GM19372 (cell line): ENCODE results near the gene DCAF7.

Experiments used
- ATAC-seq: cut with Tn5 transposase; IDR thresholded peaks from one replicate; pipeline ENCODE4 v1.9.1; 2021; ENCODE audit warnings: mild to moderate bottlenecking, low read depth, moderate library complexity; ENCODE audit not compliant: unreplicated experiment

DCAF7 gene

DNA sequence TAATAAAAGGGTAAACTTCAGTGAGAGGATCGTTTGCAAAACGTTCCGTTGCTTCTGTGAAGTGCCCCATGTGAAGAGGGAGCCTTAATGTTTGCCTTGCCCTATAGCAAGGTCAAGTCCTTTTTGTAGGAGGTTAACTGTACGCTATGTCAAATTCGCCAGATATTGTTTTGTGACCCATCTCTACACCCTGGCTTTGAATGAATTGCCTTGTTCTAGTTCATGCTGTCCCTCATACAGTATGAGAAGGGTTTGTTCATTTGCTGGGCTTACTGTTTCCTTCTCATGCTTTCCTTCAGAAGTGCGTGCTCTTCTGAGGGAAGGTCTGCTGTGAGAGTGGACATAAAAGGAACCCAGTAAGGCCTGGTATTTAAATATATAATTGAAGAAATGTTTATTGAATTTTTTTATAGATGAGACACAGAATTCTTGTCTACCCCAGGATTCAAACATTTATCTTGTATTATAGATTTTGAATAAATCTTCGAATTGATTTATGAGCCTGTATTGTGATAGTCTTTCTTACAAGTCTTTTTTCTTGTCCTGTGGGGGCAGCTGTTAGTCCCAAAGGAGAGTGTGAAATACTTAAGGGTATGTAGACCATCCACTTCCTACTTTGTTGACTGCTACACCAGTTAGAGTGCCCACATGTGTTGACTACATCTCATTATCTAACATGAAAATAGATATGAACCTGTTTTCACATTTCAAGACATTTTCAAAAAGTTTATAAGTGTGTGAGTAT lies 73.7 kb downstream of the DCAF7 start:
- no peak for ATAC-seq

DNA sequence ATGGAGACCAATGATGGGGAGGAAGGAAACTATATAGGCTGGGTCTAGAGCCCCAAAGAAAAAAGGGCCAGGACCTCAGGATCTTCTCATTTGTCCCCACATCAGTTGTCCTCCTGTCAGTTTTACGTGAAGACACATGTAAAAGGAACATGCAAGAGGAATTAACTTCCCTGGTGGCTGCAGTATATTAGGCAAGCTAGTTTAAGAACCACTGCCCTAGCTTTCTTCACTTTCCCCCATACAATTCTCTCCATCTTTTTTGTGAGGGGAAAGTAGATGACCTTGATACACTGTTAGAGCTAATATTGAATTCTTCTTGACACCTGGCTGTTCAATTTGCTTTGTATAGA lies 74.2 kb downstream of the DCAF7 start:
- ATAC-seq = no peak

- ATAC-seq = no peak
These were observed 76.4 kb downstream of the DCAF7 start for GRCh38 chr17:63626551-63627180.

GRCh38 chr17:63629627-63630026 lies 79.3 kb downstream of the DCAF7 start:
- no peak for ATAC-seq

DNA sequence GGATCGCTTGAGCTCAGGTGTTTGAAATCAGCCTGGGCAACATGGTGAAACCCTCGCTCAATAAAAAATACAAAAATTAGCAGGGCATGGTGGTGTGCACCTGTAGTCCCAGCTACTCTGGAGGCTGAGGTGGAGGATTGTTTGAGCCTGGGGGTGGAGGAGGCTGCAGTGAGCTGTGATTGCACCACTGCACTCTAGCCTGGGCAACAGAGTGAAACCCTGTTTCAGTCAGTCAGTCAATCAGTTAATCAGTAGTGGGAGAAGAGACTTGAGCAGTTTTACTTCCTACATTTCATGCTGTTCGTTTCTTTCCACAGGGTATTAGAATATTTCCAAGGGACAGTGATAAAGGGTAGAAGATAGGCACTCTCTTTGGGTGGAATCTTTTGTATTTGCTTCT lies 80.8 kb downstream of the DCAF7 start:
- no peak for ATAC-seq

GRCh38 chr17:63631626-63632025 lies 81.3 kb downstream of the DCAF7 start:
- ATAC-seq = no peak

DNA sequence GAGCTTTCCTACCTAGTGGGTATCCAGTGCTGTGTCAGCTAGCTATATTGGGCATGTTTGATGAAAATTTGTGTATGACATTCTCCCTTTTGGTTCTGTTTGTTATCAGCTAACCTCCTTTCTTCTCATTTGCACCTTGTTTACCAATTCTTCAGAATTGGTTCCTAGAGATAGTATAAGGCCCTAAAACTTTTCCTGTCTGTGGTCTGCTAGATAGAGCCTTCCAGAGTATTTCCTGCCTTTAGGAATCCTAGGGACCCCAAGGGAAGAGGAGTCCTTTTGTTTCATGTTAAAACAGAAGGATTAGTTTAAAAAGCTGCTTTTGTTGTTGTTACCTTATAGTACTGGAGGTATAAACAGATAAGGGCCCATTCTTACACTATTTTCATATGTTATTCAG lies 83.5 kb downstream of the DCAF7 start:
- ATAC-seq = no peak

GRCh38 chr17:63634163-63634562 lies 83.9 kb downstream of the DCAF7 start:
- ATAC-seq = no peak

- ATAC-seq = no peak
These were observed 84.5 kb downstream of the DCAF7 start for GRCh38 chr17:63634816-63635215.

GRCh38 chr17:63635290-63635689 lies 85.0 kb downstream of the DCAF7 start:
- no peak for ATAC-seq

DNA sequence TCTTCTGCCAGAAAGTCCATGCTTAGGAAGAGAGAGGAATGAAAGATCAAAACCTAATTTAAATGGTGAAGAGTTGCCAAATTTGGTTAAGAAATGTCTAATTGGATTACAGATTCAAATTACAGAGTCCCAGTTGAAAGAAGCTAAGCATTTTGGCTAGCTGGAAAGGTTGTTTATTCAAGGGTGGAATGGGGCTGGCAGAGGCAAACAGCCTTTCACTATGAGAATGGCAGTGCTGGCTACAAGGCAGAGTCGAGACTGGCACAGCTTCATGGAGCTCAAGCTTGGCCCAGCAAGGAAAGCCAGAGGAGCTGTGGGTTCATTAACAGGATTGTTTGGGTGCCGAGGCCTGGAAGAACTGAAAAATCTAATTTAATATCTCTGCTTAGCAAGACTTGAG lies 85.5 kb downstream of the DCAF7 start:
- no peak for ATAC-seq

GRCh38 chr17:63639125-63639524 lies 88.8 kb downstream of the DCAF7 start:
- ATAC-seq = no peak

DNA sequence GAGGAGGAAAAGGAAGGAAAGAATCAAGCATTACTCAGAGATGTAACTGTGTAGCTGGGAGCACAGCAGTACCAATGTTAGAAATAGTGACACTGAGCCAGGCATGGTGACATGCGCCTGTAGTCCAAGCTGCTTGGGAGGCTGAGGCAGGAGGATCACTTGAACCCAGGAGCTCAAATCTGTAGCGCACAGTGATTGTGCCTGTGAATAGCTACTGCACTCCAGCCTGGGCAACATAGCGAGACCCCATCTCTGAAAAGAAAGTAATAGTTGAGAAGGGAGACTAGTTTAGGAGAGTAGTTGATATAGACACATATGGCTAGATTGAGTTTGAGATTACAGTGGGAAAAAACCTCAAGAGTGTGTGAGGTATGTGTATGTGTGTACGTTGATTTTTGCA lies 89.8 kb downstream of the DCAF7 start:
- no peak for ATAC-seq

DNA sequence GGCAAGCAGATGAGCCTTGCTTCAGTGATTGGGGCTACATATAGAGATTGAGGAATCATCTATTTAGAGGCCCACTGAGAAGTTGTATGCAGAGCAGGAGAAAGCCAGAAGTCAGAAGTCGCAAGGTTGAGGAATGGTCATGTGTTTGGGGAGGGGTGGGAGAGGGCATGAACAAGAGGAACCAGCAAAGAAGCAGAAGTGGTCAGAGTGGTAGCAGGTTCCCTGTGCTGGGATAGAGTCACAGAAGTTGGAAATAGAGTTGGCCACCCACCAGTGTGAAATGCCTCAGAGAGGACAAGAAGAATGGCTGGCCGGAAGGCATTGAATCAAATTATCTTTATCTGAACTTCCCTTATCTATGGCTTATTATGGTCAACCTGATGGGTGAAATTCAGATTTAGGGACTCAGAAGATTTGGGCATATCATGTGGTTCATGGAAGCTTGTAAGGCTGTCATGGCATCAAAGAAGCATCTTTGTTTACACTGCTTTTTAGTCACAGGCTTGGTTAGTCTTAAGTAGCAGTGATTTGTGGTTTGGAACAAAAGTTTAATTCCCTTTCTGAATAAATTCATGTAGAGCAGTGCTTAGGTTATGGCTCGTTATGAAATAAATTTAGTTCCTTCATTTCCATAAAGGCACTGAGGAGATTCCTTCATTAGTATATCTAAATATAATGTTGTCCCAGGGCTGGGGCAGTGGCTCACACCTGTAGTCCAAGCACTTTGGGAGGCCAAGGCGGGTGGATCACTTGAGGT lies 91.6 kb downstream of the DCAF7 start:
- ATAC-seq = no peak
